SK-N-SH (cell line): Measurements from ENCODE around the gene BTD. TPM values are rescaled to one million over a fixed set of nuclear protein-coding genes. Genes with fewer than 3 reads are reported as not detected.

Source experiments
- CTCF ChIA-PET: fragments of 300-600, 350-600 bp; formaldehyde crosslinking; extraction: SDS; loops from one replicate; lab custom pipeline; 2021; lab: Yijun Ruan, JAX
- POLR2A ChIA-PET: fragments of 350-600 bp; sonication (Branson Sonifier 250); formaldehyde crosslinking; extraction: SDS; loops from one replicate; lab custom pipeline; 2020; ENCODE audit warnings: antibody characterized with exemption, inconsistent platforms; lab: Yijun Ruan, JAX
- DNase-seq: peaks from one replicate; pipeline ENCODE4 v3.0.0; 2012
- H2AFZ ChIP-seq: fragments of 200-600 bp; sonication (generic); 2 replicates; pipeline ENCODE4 v1.8.1; 2016; ENCODE audit warnings: antibody characterized with exemption, mild to moderate bottlenecking, low read depth
- H3F3A ChIP-seq: fragments of 200-600 bp; sonication (generic); replicated peaks from 2 replicates; pipeline ENCODE3; 2016; ENCODE audit warnings: antibody characterized with exemption, mild to moderate bottlenecking; ENCODE audit not compliant: insufficient read depth
- H3K27ac ChIP-seq, 2 experiments: fragments of 200-500 bp in 1 of 2; fragments of 200-600 bp in 1 of 2; sonication (Bioruptor generic) in 1 of 2; sonication (generic), shearing (Covaris generic) in 1 of 2; 2 replicates each; pipeline versions ENCODE4 v1.5.1 to v1.6.1; 2014 to 2016; ENCODE audit warnings: low read depth in 2 of 2, inconsistent platforms in 1 of 2, low read length in 1 of 2, mild to moderate bottlenecking in 1 of 2, mixed read lengths in 1 of 2
- H3K27me3 ChIP-seq: fragments of 200-600 bp; sonication (generic), shearing (Covaris generic); 2 replicates; pipeline ENCODE4 v1.6.1; 2016; ENCODE audit warnings: mixed run types; ENCODE audit not compliant: insufficient read depth
- H3K36me3 ChIP-seq, 2 experiments: fragments of 200-500 bp in 1 of 2; fragments of 200-600 bp in 1 of 2; sonication (Bioruptor generic) in 1 of 2; sonication (generic) in 1 of 2; replicated peaks in 1 of 2; 2 replicates each; pipeline versions ENCODE3 to v1.5.1; 2014 to 2016; ENCODE audit warnings: low read length in 1 of 2, mild to moderate bottlenecking in 1 of 2; ENCODE audit not compliant: insufficient read depth in 2 of 2, control insufficient read depth in 1 of 2
- H3K4me1 ChIP-seq, 2 experiments: fragments of 200-500 bp in 1 of 2; fragments of 200-600 bp in 1 of 2; sonication (Bioruptor generic) in 1 of 2; sonication (generic), shearing (Covaris generic) in 1 of 2; 2 replicates each; pipeline versions ENCODE4 v1.5.1 to v1.6.1; 2014 to 2016; ENCODE audit warnings: low read depth in 1 of 2, low read length in 1 of 2, mixed run types in 1 of 2; ENCODE audit not compliant: insufficient read depth in 2 of 2, control insufficient read depth in 1 of 2
- H3K4me2 ChIP-seq: fragments of 200-600 bp; sonication (generic), shearing (Covaris generic); 2 replicates; pipeline ENCODE4 v1.6.1; 2017; ENCODE audit warnings: mixed run types
- H3K4me3 ChIP-seq, 2 experiments: fragments of 200-500 bp in 1 of 2; fragments of 200-600 bp in 1 of 2; sonication (Bioruptor generic) in 1 of 2; sonication (generic), shearing (Covaris generic) in 1 of 2; 2 replicates each; pipeline versions ENCODE4 v1.5.1 to v1.8.1; 2014 to 2016; ENCODE audit warnings: low read depth in 2 of 2, inconsistent platforms in 1 of 2, low read length in 1 of 2, mild to moderate bottlenecking in 1 of 2, mixed read lengths in 1 of 2, moderate library complexity in 1 of 2
- H3K79me2 ChIP-seq: fragments of 200-600 bp; sonication (generic); 2 replicates; pipeline ENCODE4 v1.8.1; 2017; ENCODE audit warnings: mild to moderate bottlenecking; ENCODE audit not compliant: insufficient read depth
- H3K9ac ChIP-seq: fragments of 200-600 bp; sonication (generic); 2 replicates; pipeline ENCODE4 v1.6.1; 2017; ENCODE audit warnings: mixed run types
- H3K9me2 ChIP-seq: fragments of 200-600 bp; sonication (generic); 2 replicates; pipeline ENCODE4 v1.6.1; 2017; ENCODE audit warnings: mixed run types
- H3K9me3 ChIP-seq: fragments of 200-600 bp; sonication (generic); 2 replicates; pipeline ENCODE4 v1.6.1; 2017; ENCODE audit warnings: mixed run types, mild to moderate bottlenecking, moderate library complexity
- H4K20me1 ChIP-seq: fragments of 200-600 bp; sonication (generic); 2 replicates; pipeline ENCODE4 v1.6.1; 2017; ENCODE audit warnings: mild to moderate bottlenecking, mixed run types; ENCODE audit not compliant: insufficient read depth
- CHD2 ChIP-seq: fragments of 150-350 bp; IDR thresholded peaks from 2 replicates; pipeline ENCODE4 v1.6.1; 2018; ENCODE audit warnings: low read length; ENCODE audit not compliant: partially characterized antibody
- ELF1 ChIP-seq: IDR thresholded peaks from 2 replicates; pipeline ENCODE4 v1.4.0; 2012
- EP300 ChIP-seq, 2 experiments: IDR thresholded peaks; 2 replicates each; pipeline versions ENCODE4 v1.4.0 to v1.6.1; 2012; ENCODE audit warnings: borderline replicate concordance in 1 of 2, low read depth in 1 of 2, low read length in 1 of 2
- FOXM1 ChIP-seq: IDR thresholded peaks from 2 replicates; pipeline ENCODE4 v1.4.0; 2012; ENCODE audit warnings: low read depth, mild to moderate bottlenecking
- GABPA ChIP-seq: IDR thresholded peaks from 2 replicates; pipeline ENCODE4 v1.4.0; 2012; ENCODE audit warnings: low read depth, mild to moderate bottlenecking
- GATA2 ChIP-seq: sonication (generic); formaldehyde crosslinking; IDR thresholded peaks from 2 replicates; pipeline ENCODE4 v1.5.0; 2020; ENCODE audit warnings: mild to moderate bottlenecking, missing genetic modification reagents
- IRF3 ChIP-seq: fragments of 150-350 bp; IDR thresholded peaks from 2 replicates; pipeline ENCODE4 v1.6.1; 2016; ENCODE audit warnings: mild to moderate bottlenecking, low read depth, low read length
- MAX ChIP-seq: IDR thresholded peaks from 2 replicates; pipeline ENCODE4 v1.4.0; 2012; ENCODE audit warnings: low read depth
- MEF2A ChIP-seq: IDR thresholded peaks from 2 replicates; pipeline ENCODE4 v1.4.0; 2012; ENCODE audit warnings: low read depth, borderline replicate concordance
- MXI1 ChIP-seq: IDR thresholded peaks from 2 replicates; pipeline ENCODE4 v1.6.1; 2012; ENCODE audit warnings: mild to moderate bottlenecking, low read depth, low read length, improper control_type of control experiment
- NRF1 ChIP-seq: IDR thresholded peaks from 2 replicates; pipeline ENCODE4 v1.6.1; 2012; ENCODE audit warnings: low read depth, mild to moderate bottlenecking, low read length
- POLR2AphosphoS5 ChIP-seq: IDR thresholded peaks from 2 replicates; pipeline ENCODE4 v1.6.1; 2012; ENCODE audit warnings: low read depth, low read length
- RAD21 ChIP-seq: IDR thresholded peaks from 2 replicates; pipeline ENCODE4 v1.6.1; 2012; ENCODE audit warnings: mild to moderate bottlenecking, low read length
- RCOR1 ChIP-seq: fragments of 150-350 bp; IDR thresholded peaks from 2 replicates; pipeline ENCODE4 v1.6.1; 2017; ENCODE audit warnings: antibody characterized with exemption, low read length
- REST ChIP-seq: IDR thresholded peaks from 2 replicates; pipeline ENCODE4 v1.6.1; 2012; ENCODE audit warnings: mild to moderate bottlenecking, low read depth, low read length, moderate library complexity
- RXRA ChIP-seq: IDR thresholded peaks from 2 replicates; pipeline ENCODE4 v1.4.0; 2012; ENCODE audit warnings: low read depth, mild to moderate bottlenecking, borderline replicate concordance
- TAF1 ChIP-seq: IDR thresholded peaks from 2 replicates; pipeline ENCODE4 v1.6.1; 2012; ENCODE audit warnings: low read depth, mild to moderate bottlenecking, low read length, moderate library complexity, borderline replicate concordance
- USF1 ChIP-seq: IDR thresholded peaks from 2 replicates; pipeline ENCODE4 v1.4.0; 2012; ENCODE audit warnings: low read depth, borderline replicate concordance
- USF2 ChIP-seq: fragments of 150-350 bp; IDR thresholded peaks from 2 replicates; pipeline ENCODE4 v1.6.1; 2017; ENCODE audit warnings: antibody characterized with exemption, low read length, low read depth, borderline replicate concordance
- ZBTB33 ChIP-seq: IDR thresholded peaks from 2 replicates; pipeline ENCODE4 v1.4.0; 2012; ENCODE audit warnings: low read depth, borderline replicate concordance
- WGBS: methylation state at CpG from one replicate; pipeline ENCODE4 v1.1.6; 2017; ENCODE audit warnings: low lambda C conversion rate; 5-methylcytosine and 5-hydroxymethylcytosine counted together
- polyA plus RNA-seq, 3 experiments: library from polyadenylated mRNA; depleted of rRNA; stranded (reverse); fragments of >200 nt; gene quantifications; 2 replicates each; pipeline ENCODE4 v1.2.3, GENCODE V29; 2012

Gene BTD
- polyA plus RNA-seq, 1 of the 3 experiments (the other 2 are of a cell fraction), result 23.6 TPM

- no peak for TF ChIP-seq REST
- TF ChIP-seq POLR2AphosphoS5, result peak; percentile 96
- TF ChIP-seq USF2, result no peak
- TF ChIP-seq CHD2, result peak; percentile 91
- peak; percentile 81 for TF ChIP-seq IRF3
- no peak for TF ChIP-seq MEF2A
- peak; percentile 97 for TF ChIP-seq GABPA
- TF ChIP-seq RCOR1, result 0 out of 2 replicates have a peak, but pooled peaks have one; percentile 20
- TF ChIP-seq EP300 (IDR thresholded peaks at IDR 0.05; ENCODE audit: borderline replicate concordance in 1 of 2, low read depth in 1 of 2, low read length in 1 of 2), result no peak
- TF ChIP-seq FOXM1, result no peak
- TF ChIP-seq, all 33 proteins: peak for 17
Observed at GRCh38 chr3:15601399-15602145, at the start of gene BTD, which contains the start of gene HACL1 (continued).

GRCh38 chr3:15551902-15552301, 49.6 kb upstream of the BTD start:
- no peak overlapping the region for H3K27ac ChIP-seq
- no peaks in the 10 kb centered on the region for H3K27me3 ChIP-seq
- no peaks in the 10 kb centered on the region for H4K20me1 ChIP-seq
- DNase-seq, result no peak
- no peaks in the 10 kb centered on the region for H3F3A ChIP-seq
- no CpG with 5 or more reads among the region's 1 CpG for WGBS
- H3K4me1 ChIP-seq, result no peaks in the 10 kb centered on the region
- H2AFZ ChIP-seq, result no peak overlapping the region
- H3K9me2 ChIP-seq, result no peaks in the 10 kb centered on the region
- CTCF ChIA-PET, result interaction anchor here (0.8 to 2.0 kb wide), 2 partner anchors 24 to 284 kb away, joined by 3 to 6 read pairs; no protein-coding TSS in a partner anchor
- H3K9ac ChIP-seq, result no peak overlapping the region
- H3K9me3 ChIP-seq, result no peaks in the 10 kb centered on the region
- H3K36me3 ChIP-seq, result peaks cover 0 to 4% of the 10 kb centered on the region in 2 experiments
- H3K4me2 ChIP-seq, result no peak overlapping the region
- no peaks in the 10 kb centered on the region for H3K79me2 ChIP-seq
- no peak overlapping the region for H3K4me3 ChIP-seq
- POLR2A ChIA-PET, result no interaction called here
- TF ChIP-seq TAF1, result no peak
- no peak for TF ChIP-seq MEF2A
- TF ChIP-seq ELF1, result no peak
- TF ChIP-seq MAX, result no peak
- no peak for TF ChIP-seq GATA2 (CRISPR knock-in tag)
- no peak for TF ChIP-seq ZBTB33
- no peak for TF ChIP-seq MXI1
- TF ChIP-seq GABPA, result no peak
- no peak for TF ChIP-seq RAD21
- TF ChIP-seq RXRA, result no peak
- TF ChIP-seq USF1, result no peak
- TF ChIP-seq USF2, result no peak
- no peak for TF ChIP-seq NRF1
